Measurements from ENCODE around the gene MAP3K2.
A peak's percentile ranks its signal among the peaks of the same experiment; 100 is the strongest.

The MAP3K2 gene

GRCh38 chr2:127421871-127422558, 34.2 kb upstream of the MAP3K2 start:
- no peak overlapping the region for H3K4me2 ChIP-seq (ENCODE audit: low read length, poor library complexity, severe bottlenecking)
- no peak overlapping the region for H4K91ac ChIP-seq (ENCODE audit: low read length)
- H4K8ac ChIP-seq (ENCODE audit: low read length), result no peak overlapping the region
- no peaks in the 10 kb centered on the region for H3K79me1 ChIP-seq (replicated peaks; ENCODE audit: low read length, poor library complexity, severe bottlenecking)
- H2BK15ac ChIP-seq (ENCODE audit: low read depth, poor library complexity, severe bottlenecking), result no peak overlapping the region
- no peak overlapping the region for H2AFZ ChIP-seq (ENCODE audit: low read depth, low read length)
- no peak overlapping the region for H3K23ac ChIP-seq (ENCODE audit: low read length in 2 of 2)
- H3K14ac ChIP-seq (ENCODE audit: low read length in 2 of 2), result no peak overlapping the region
- H3K4me3 ChIP-seq (ENCODE audit: insufficient read depth in 1 of 2, low read depth in 1 of 2, low read length in 2 of 2), result no peak overlapping the region
- no peak overlapping the region for H2AK5ac ChIP-seq (ENCODE audit: low read length, severe bottlenecking)
- H3K4me1 ChIP-seq (ENCODE audit: control insufficient read depth, insufficient read depth, low read depth, low read length), result peaks cover 31% of the 10 kb centered on the region
- no peaks in the 10 kb centered on the region for H3K36me3 ChIP-seq (ENCODE audit: control insufficient read depth in 1 of 2, insufficient read depth in 2 of 2, low read depth in 1 of 2, low read length in 2 of 2)
- DNase-seq, result no peak
- peaks cover 13 to 58% of the 10 kb centered on the region in 2 experiments for H3K27me3 ChIP-seq (ENCODE audit: control insufficient read depth in 1 of 2, insufficient read depth in 1 of 2, low read length in 2 of 2)
- H2BK12ac ChIP-seq (ENCODE audit: low read length in 2 of 2), result no peak overlapping the region
- no peak overlapping the region for H3K18ac ChIP-seq (ENCODE audit: low read depth in 1 of 2, low read length in 2 of 2)
- H2BK5ac ChIP-seq (ENCODE audit: low read depth, low read length, poor library complexity, severe bottlenecking), result no peak overlapping the region
- H3K27ac ChIP-seq (ENCODE audit: low read length, poor library complexity, severe bottlenecking), result no peak overlapping the region
- no peaks in the 10 kb centered on the region for H3K9me3 ChIP-seq (ENCODE audit: control insufficient read depth, low read length)
- no peak overlapping the region for H3K4ac ChIP-seq (ENCODE audit: low read depth in 1 of 2, low read length in 2 of 2)
- H3K9ac ChIP-seq (ENCODE audit: low read length), result no peak overlapping the region
- WGBS, result 72% methylated on average over 13 of the region's 16 CpGs
- H2BK120ac ChIP-seq (ENCODE audit: low read depth, low read length), result no peak overlapping the region

GRCh38 chr2:127421116-127421800, 33.5 kb upstream of the MAP3K2 start:
- Histone ChIP-seq H3K9ac (ENCODE audit: low read length) (no peak overlapping the region), H3K4ac (ENCODE audit: low read depth in 1 of 2, low read length in 2 of 2) (no peak overlapping the region), H3K14ac (ENCODE audit: low read length in 2 of 2) (no peak overlapping the region), H2BK15ac (ENCODE audit: low read depth, poor library complexity, severe bottlenecking) (no peak overlapping the region), H2BK12ac (ENCODE audit: low read length in 2 of 2) (no peak overlapping the region), H2AFZ (ENCODE audit: low read depth, low read length) (no peak overlapping the region), H3K27me3 (ENCODE audit: control insufficient read depth in 1 of 2, insufficient read depth in 1 of 2, low read length in 2 of 2) (peaks cover 13 to 66% of the 10 kb centered on the region in 2 experiments), H3K79me1 (replicated peaks; ENCODE audit: low read length, poor library complexity, severe bottlenecking) (no peaks in the 10 kb centered on the region), H3K9me3 (ENCODE audit: control insufficient read depth, low read length) (no peaks in the 10 kb centered on the region), H3K36me3 (ENCODE audit: control insufficient read depth in 1 of 2, insufficient read depth in 2 of 2, low read depth in 1 of 2, low read length in 2 of 2) (no peaks in the 10 kb centered on the region), H2BK5ac (ENCODE audit: low read depth, low read length, poor library complexity, severe bottlenecking) (no peak overlapping the region), H3K4me2 (ENCODE audit: low read length, poor library complexity, severe bottlenecking) (no peak overlapping the region), H4K8ac (ENCODE audit: low read length) (no peak overlapping the region), H3K23ac (ENCODE audit: low read length in 2 of 2) (no peak overlapping the region), H3K4me1 (ENCODE audit: control insufficient read depth, insufficient read depth, low read depth, low read length) (peaks cover 39% of the 10 kb centered on the region), H3K27ac (ENCODE audit: low read length, poor library complexity, severe bottlenecking) (no peak overlapping the region), H3K4me3 (ENCODE audit: insufficient read depth in 1 of 2, low read depth in 1 of 2, low read length in 2 of 2) (no peak overlapping the region), H4K91ac (ENCODE audit: low read length) (no peak overlapping the region), H2BK120ac (ENCODE audit: low read depth, low read length) (no peak overlapping the region), H3K18ac (ENCODE audit: low read depth in 1 of 2, low read length in 2 of 2) (no peak overlapping the region), H2AK5ac (ENCODE audit: low read length, severe bottlenecking) (no peak overlapping the region)
- WGBS, result 86% methylated on average over 15 of the region's 15 CpGs
- no peak for DNase-seq

DNA sequence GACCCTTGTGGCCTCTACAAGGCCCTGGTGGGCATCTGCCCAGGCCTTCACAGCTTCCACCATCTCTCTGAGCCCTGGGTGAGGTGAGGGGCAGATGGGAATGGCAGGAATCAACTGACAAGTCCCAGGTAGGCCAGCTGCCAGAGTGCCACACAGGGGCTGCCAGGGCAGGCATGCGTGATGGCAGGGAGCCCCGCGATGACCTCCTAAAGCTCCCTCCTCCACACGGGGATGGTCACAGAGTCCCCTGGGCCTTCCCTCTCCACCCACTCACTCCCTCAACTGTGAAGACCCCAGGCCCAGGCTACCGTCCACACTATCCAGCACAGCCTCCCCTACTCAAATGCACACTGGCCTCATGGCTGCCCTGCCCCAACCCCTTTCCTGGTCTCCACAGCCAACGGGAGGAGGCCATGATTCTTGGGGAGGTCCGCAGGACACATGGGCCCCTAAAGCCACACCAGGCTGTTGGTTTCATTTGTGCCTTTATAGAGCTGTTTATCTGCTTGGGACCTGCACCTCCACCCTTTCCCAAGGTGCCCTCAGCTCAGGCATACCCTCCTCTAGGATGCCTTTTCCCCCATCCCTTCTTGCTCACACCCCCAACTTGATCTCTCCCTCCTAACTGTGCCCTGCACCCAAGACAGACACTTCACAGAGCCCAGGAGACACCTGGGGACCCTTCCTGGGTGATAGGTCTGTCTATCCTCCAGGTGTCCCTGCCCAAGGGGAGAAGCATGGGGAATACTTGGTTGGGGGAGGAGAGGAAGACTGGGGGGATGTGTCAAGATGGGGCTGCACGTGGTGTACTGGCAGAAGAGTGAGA, 32.5 kb upstream of the MAP3K2 start:
- Histone ChIP-seq H4K8ac (ENCODE audit: low read length) (no peak overlapping the region), H2AFZ (ENCODE audit: low read depth, low read length) (no peak overlapping the region), H3K4me3 (ENCODE audit: insufficient read depth in 1 of 2, low read depth in 1 of 2, low read length in 2 of 2) (no peak overlapping the region), H3K14ac (ENCODE audit: low read length in 2 of 2) (no peak overlapping the region), H3K4me2 (ENCODE audit: low read length, poor library complexity, severe bottlenecking) (no peak overlapping the region), H3K18ac (ENCODE audit: low read depth in 1 of 2, low read length in 2 of 2) (no peak overlapping the region), H2BK15ac (ENCODE audit: low read depth, poor library complexity, severe bottlenecking) (no peak overlapping the region), H3K36me3 (ENCODE audit: control insufficient read depth in 1 of 2, insufficient read depth in 2 of 2, low read depth in 1 of 2, low read length in 2 of 2) (no peaks in the 10 kb centered on the region), H2BK120ac (ENCODE audit: low read depth, low read length) (no peak overlapping the region), H3K4ac (ENCODE audit: low read depth in 1 of 2, low read length in 2 of 2) (no peak overlapping the region), H3K4me1 (ENCODE audit: control insufficient read depth, insufficient read depth, low read depth, low read length) (peaks cover 48% of the 10 kb centered on the region), H2BK12ac (ENCODE audit: low read length in 2 of 2) (no peak overlapping the region), H3K79me1 (replicated peaks; ENCODE audit: low read length, poor library complexity, severe bottlenecking) (no peaks in the 10 kb centered on the region), H2AK5ac (ENCODE audit: low read length, severe bottlenecking) (peak overlapping the region; percentile 3), H4K91ac (ENCODE audit: low read length) (no peak overlapping the region), H2BK5ac (ENCODE audit: low read depth, low read length, poor library complexity, severe bottlenecking) (no peak overlapping the region), H3K27me3 (ENCODE audit: control insufficient read depth in 1 of 2, insufficient read depth in 1 of 2, low read length in 2 of 2) (peaks cover 13 to 61% of the 10 kb centered on the region in 2 experiments), H3K27ac (ENCODE audit: low read length, poor library complexity, severe bottlenecking) (no peak overlapping the region), H3K9ac (ENCODE audit: low read length) (no peak overlapping the region), H3K9me3 (ENCODE audit: control insufficient read depth, low read length) (no peaks in the 10 kb centered on the region), H3K23ac (ENCODE audit: low read length in 2 of 2) (no peak overlapping the region)
- 68% methylated on average over 7 of the region's 8 CpGs for WGBS
- DNase-seq, result no peak
